Measurements from ENCODE around the gene POLR3K.
"Not testable (repeated sequence)": the region's sequence is repeated elsewhere in the genome, so short reads cannot be mapped to it uniquely, and the experiment has no call there.

The POLR3K gene

DNA sequence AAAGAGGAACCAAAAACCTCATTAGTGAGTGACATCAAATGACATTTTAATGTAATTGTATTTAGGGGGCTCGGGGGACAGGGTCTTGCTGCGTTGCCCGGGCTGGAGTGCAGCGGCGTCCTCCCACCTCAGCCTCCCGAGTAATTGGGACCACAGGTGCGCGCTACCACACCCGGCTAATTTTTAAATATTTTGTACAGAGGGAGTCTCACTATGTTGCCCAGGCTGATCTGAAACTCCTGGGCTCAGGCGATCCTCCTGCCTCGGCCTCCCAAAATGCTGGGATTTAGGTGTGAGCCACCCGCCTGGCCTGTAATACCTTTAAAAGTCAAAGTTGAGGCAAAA, 801 bp upstream of the POLR3K start:
- TF ChIP-seq, protein P1, sequence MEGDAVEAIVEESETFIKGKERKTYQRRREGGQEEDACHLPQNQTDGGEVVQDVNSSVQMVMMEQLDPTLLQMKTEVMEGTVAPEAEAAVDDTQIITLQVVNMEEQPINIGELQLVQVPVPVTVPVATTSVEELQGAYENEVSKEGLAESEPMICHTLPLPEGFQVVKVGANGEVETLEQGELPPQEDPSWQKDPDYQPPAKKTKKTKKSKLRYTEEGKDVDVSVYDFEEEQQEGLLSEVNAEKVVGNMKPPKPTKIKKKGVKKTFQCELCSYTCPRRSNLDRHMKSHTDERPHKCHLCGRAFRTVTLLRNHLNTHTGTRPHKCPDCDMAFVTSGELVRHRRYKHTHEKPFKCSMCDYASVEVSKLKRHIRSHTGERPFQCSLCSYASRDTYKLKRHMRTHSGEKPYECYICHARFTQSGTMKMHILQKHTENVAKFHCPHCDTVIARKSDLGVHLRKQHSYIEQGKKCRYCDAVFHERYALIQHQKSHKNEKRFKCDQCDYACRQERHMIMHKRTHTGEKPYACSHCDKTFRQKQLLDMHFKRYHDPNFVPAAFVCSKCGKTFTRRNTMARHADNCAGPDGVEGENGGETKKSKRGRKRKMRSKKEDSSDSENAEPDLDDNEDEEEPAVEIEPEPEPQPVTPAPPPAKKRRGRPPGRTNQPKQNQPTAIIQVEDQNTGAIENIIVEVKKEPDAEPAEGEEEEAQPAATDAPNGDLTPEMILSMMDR (IDR thresholded peaks at IDR 0.05; ENCODE audit: extremely low read depth, insufficient read depth, missing control alignments): no peak
- no peak for DNase-seq (ENCODE audit: low spot score)
- in situ Hi-C loops (cut with MboI; ENCODE audit: low pct_unique_long_range_greater_than_20kb, low sequenced_read_pairs, unreplicated experiment): no loop called here

DNA sequence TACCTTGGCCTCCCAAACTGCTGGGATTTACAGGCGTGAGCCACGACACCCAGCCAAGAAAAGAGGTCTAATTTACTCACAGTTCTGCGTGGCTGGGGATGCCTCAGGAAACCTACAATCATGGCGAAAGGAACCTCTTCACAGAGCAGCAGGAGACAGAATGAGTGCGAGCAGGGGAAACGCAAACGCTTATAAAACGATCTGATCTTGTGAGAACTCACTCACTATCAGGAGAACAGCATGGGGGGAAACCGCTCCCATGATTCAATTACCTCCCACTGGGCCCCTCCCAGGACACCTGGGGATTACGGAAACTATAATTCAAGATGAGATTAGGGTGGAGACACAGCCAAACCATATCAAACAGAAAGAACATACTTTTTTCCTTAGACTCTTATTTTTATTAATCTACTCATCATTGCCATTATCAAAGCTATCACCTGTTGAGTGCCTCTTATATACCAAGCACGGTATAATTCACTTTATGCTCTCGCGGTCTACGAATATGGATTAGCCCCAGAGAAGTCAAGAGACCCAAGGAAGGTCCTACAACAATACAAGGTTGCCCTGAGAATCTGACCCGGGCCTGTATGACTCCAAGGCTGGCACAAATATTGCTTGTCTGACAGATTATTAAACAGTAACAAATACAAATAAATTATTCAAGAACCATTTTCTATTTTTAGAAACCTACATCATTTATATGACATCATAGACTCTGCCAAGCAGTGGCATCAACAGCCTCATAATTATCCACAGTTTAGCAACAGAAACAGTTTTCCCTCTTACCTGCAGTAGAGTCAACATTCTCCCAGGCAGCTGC, 2.4 kb downstream of the POLR3K start:
- TF ChIP-seq, protein P1 (IDR thresholded peaks at IDR 0.05; ENCODE audit: extremely low read depth, insufficient read depth, missing control alignments): no peak
- in situ Hi-C loops (cut with MboI; ENCODE audit: low pct_unique_long_range_greater_than_20kb, low sequenced_read_pairs, unreplicated experiment): no loop called here

DNA sequence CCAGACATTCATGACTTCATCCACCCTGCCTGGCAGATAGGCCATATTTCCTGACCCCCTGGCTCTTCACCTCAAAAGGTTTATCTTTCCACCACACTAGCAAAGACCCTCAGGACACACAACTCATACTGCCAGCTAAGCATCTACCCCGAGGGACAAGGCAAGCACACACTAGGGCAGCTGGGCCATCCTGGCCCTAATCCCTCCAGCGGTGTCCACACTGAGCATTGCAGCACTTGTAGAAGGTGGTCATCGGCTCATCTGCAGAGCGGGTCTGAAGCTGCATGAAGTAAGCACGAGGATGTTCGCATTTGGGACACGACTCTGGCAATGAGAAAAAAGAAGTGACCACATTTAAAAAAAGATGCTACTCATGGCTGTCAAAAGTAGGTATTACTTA, 6.2 kb downstream of the POLR3K start:
- DNase-seq (ENCODE audit: low spot score): no peak
- TF ChIP-seq, protein P1 (IDR thresholded peaks at IDR 0.05; ENCODE audit: extremely low read depth, insufficient read depth, missing control alignments): no peak
- in situ Hi-C loops (cut with MboI; ENCODE audit: low pct_unique_long_range_greater_than_20kb, low sequenced_read_pairs, unreplicated experiment): no loop called here

More for the DNA sequence above, 2.4 kb downstream of the POLR3K start:
- DNase-seq (ENCODE audit: low spot score): no peak

DNA sequence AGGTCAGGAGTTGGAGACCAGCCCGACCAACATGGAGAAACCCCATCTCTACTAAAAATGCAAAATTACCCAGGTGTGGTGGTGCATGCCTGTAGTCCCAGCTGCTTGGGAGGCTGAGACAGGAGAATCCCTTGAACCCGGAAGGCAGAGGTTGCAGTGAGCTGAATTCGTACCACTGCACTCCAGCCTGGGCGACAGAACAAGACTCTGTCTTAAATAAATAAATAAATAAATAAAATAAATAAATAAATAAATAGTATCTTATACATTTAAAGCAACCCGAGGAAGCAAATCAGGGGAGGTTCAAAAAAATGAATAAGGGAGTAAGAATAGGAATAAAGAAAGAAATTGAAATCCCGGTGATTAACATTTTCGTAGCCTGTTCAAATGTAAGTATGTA, 6.9 kb downstream of the POLR3K start:
- DNase-seq (ENCODE audit: low spot score); in situ Hi-C loops (cut with MboI; ENCODE audit: low pct_unique_long_range_greater_than_20kb, low sequenced_read_pairs, unreplicated experiment): not testable (repeated sequence)

DNA sequence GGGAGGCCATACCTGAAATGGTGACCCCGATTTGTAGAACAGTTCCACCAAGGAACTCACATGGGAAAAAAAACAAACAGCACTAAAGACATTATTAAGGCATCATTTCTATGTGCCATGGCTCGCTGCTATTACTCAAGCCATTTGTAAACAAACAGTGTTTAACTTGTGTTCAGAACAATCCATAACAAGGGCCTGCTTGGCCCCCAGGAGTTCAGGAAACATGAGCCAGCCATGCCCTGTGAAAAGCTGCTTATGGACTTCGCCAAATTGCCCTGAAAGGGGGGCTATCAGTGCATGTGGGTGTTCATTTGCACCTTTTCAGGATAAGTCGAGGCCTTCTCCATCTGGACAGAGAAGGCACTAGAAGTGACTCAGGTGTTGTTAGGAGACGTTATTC, 8.0 kb downstream of the POLR3K start:
- TF ChIP-seq, protein P1 (IDR thresholded peaks at IDR 0.05; ENCODE audit: extremely low read depth, insufficient read depth, missing control alignments): no peak
- in situ Hi-C loops (cut with MboI; ENCODE audit: low pct_unique_long_range_greater_than_20kb, low sequenced_read_pairs, unreplicated experiment): no loop called here
- DNase-seq (ENCODE audit: low spot score): no peak

DNA sequence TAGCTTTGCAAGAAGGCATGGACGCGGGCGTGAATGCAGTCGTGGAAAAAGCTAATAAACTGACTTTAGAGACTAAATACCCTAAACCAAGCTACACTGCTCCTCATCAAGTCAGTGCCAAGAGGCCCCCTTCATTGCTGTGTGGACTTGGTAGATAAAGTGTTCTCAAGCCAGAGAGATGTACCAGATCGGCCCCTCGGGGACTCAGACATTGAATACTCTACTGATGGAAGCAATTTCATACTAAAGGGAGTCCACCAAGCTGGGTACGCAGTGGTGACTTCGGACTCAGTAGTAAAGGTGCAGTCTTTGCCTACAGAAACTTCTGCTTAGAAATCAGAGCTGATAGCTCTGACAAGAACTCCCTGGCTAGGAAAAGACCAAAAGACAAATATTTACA, 8.8 kb downstream of the POLR3K start:
- TF ChIP-seq, protein P1 (IDR thresholded peaks at IDR 0.05; ENCODE audit: extremely low read depth, insufficient read depth, missing control alignments): no peak
- DNase-seq (ENCODE audit: low spot score): no peak
- in situ Hi-C loops (cut with MboI; ENCODE audit: low pct_unique_long_range_greater_than_20kb, low sequenced_read_pairs, unreplicated experiment): no loop called here

DNA sequence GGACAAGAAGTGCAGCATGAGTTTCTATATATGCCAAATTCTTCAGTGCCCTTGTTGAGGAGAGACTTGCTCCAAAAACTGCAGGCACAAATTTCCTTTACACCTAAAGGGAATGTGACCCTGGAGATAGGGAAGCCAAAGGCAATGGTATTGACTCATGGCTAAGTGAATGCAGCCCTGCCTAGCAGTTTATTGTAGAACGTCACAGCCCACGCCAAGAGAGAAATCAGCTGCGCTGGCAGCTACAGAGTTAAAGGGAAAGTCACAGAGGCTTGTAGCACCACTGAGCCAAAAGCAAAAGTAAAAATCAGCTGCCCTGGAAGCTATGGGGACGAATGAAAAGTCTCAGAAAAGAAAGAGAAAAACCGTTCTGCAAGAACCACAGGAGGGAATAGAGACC, 10.1 kb downstream of the POLR3K start:
- DNase-seq (ENCODE audit: low spot score): no peak
- in situ Hi-C loops (cut with MboI; ENCODE audit: low pct_unique_long_range_greater_than_20kb, low sequenced_read_pairs, unreplicated experiment): no loop called here
- TF ChIP-seq, protein P1 (IDR thresholded peaks at IDR 0.05; ENCODE audit: extremely low read depth, insufficient read depth, missing control alignments): no peak

Data from GM13977 (cell line).